T1000 (cell line): Measurements from ENCODE around the gene KDM5B.
"Not testable (repeated sequence)": the region's sequence is repeated elsewhere in the genome, so short reads cannot be mapped to it uniquely, and the experiment has no call there.

Source experiments
- DNase-seq: peaks from one replicate; lab custom pipeline; 2025; ENCODE audit warnings: mixed read lengths; lab: John Stamatoyannopoulos, UW

The KDM5B gene

GRCh38 chr1:202812176-202813026 lies 4.2 kb upstream of the KDM5B start:
- no peak for DNase-seq

DNA sequence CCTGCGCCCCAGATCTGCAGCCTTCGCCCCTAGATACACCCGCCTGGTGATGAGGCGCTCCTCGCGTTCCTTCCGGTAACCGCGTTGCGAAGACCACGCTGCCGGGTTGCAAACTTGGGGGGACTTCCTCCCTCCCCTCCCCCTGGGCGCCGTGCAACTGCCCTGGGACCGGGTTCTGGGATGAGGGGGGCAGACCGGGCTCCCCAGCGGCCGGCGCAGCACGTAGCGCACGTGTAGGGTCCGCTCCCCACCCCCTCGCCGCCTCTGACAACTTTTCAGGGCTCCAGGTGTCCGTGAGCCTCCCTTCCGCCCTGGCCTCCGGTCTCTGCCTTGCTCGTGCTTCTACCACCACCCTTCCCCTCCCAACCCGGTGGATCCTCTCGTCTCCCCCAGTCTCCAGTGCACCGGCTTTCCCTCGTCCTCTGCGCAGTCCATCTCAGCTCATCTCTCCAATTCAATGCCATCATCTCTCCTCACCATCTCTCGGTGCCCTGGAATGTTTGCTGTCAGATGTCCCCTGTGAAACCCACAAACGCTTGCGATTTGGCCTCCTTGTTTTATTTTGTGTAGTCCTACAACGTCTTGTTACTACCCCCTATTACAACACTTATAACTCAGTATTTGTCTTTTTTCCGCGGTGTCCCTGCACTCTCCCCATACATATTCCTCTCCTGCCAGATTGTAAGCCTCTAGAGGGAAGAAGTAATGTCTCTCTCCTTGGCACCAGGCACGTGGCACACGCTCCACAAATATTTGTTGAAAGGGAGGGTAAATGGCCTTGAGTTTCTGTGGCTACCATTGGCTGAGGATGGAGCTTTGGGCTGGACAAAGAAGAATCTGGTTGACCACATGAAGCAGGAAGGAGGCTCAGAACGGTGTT lies 3.3 kb upstream of the KDM5B start:
- peak; percentile 40 for DNase-seq

GRCh38 chr1:202810615-202811295 lies 2.5 kb upstream of the KDM5B start, which contains the start of gene PCAT6:
Gene PCAT6, plus strand, starts transcription at chr1:202810954.
- DNase-seq, result peak; percentile 92

GRCh38 chr1:202810193-202810614 lies 2.0 kb upstream of the KDM5B start:
- no peak for DNase-seq

DNA sequence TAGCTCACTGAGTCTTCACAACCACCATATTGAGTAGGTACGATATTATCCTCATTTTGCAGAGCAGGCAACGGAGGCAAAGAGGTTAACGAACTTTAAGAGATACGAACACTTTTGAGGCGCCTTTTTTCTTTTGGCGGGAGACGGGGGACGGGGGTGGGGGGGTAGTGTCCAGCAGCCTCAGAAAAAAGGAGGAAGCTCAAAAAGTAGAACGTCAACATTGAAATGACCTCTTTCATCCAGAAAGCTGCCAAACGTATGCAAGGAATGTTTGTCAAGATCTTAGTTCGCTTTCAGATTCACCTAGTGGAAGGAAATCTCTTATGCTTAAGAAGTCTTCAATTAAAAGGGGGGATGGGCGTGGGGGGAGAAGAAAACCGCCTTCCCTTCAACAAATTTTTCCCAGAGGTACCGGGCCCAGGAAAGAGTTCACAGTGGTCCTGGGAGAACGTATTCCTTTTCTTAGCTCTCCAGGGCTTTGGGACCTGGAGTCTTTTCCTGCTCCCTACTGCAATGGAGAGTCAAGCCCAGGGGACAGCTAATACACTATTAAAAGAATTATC lies 1.5 kb upstream of the KDM5B start:
- DNase-seq, result no peak

- DNase-seq, result peak; percentile 10
Measured at GRCh38 chr1:202807451-202807925, 733 bp downstream of the KDM5B start.

GRCh38 chr1:202806845-202807450 lies 1.3 kb downstream of the KDM5B start:
- DNase-seq, result no peak

- DNase-seq, result no peak
Measured at GRCh38 chr1:202805886-202806844, 2.1 kb downstream of the KDM5B start.

- no peak for DNase-seq
Measured at GRCh38 chr1:202804126-202804525, 4.1 kb downstream of the KDM5B start.

DNA sequence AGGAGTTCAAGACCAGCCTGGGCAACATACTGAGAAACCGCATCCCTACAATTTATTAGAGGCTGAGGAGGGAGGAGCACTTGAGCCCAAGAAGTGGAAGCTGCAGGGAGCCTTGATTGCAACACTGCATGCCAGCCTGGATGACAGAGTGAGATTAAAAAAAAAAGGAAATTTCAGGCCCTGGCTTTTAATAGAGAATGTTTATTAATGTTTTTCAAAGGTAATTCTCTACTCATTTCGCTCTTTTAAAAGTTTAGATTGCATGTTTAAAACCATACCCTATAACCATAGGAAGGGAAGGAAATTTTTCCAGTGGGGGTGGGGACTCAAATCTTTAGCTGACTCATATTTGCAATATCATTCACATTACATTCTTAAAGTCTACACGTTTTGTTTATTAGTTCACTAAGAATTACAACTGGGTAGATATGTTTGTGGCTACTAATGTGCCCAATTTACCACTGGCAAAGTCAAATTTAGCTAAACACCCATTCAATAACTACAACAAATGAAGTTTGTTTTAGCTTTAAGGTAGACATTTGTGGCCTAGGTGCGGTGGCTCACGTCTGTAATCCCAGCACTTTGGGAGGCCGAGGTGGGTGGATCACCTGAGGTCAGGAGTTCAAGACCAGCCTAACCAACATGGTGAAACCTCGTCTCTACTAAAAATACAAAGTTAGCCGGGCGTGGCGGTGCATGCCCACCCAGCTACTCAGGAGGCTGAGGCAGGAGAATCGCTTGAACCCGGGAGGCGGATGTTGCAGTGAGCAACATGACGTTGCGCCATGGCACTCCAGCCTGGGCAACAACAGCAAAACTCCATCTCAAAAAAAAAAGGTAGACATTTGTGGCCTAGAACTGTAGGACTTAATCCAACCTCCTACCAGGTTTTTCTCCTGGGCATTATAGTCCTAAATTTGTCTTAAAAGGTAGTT lies 5.0 kb downstream of the KDM5B start:
- no peak for DNase-seq

- no peak for DNase-seq
Measured at GRCh38 chr1:202802034-202802433, 6.2 kb downstream of the KDM5B start.

GRCh38 chr1:202801175-202801574 lies 7.0 kb downstream of the KDM5B start:
- DNase-seq, result no peak

DNA sequence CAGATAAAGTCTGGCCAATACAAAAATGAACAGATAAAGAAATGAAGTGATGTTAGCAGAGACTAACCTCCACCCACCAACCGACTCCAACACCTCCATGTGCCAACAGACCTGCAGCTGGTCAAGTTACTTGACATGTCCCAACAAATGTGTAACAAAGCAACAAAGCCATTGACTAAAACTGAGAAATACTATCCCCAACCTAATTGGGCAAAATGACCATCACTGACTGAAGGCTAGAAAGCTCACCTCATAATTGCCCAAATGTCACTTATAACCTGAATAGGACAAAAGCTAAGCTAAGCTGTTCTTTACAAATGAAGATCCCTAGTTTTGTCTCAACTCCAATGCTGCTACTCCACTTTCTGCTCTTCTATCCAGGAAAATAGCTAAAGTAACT lies 7.5 kb downstream of the KDM5B start:
- DNase-seq, result no peak

- no peak for DNase-seq
Measured at GRCh38 chr1:202798792-202799331, 9.4 kb downstream of the KDM5B start.

DNA sequence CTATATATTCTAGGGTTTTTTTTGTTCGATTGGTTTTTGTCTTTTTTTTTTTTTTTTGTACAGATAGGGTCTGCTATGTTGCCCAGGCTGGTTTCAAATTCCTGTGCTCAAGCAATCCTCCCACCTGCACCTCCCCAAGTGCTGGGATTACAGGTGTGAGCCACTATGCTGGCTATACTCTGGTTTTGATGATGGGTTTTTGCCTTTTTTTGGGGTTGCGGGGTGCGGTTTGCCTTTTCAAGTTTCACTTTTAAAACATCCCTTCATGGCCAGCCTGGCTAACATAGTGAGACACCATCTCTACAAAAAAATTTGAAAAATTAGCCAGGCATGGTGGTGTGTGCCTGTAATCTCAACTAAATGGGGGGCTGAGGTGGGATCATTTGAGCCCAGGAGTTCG lies 10.0 kb downstream of the KDM5B start:
- no peak for DNase-seq

GRCh38 chr1:202796670-202797069 lies 11.6 kb downstream of the KDM5B start:
- no peak for DNase-seq

GRCh38 chr1:202794931-202795330 lies 13.3 kb downstream of the KDM5B start:
- not testable (repeated sequence) for DNase-seq

DNA sequence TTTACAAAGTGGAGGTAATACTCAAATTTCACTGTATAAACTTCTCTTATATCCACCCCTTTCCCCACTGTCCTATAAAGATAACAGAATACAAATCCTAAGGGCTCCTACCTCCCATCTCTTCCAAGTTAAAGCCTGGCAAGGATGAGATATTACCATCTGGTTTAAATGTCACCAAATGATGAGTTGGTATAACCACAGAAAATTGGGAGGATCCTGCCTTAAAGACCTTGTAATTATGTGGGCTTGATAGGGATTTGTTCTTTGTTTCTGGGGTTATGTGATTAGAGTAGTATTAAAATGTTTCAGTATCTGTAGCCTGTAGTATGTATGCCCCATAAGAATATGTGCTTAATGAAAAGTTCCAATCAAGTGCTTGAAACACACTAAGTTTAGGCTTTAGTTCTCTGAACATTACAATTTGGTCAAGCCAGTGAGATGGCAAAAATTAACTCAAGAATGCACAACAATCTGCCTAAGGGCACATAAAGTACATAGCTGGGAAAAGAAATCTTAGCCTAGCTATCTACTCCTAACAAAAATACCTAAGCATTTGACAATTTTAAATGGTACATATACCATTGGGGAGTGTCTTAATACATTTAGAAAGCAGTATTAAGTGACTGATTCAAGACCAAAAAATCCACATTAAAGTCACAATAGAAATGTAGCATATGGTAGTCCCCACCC lies 14.0 kb downstream of the KDM5B start:
- DNase-seq, result no peak
